Gastrocnemius medialis (tissue), 4 donors: ENCODE measurements around the gene RASSF5.

Source experiments
- POLR2A ChIP-seq, 2 donors: fragments of 450-650 bp; IDR thresholded peaks; one replicate each; pipeline ENCODE4 v1.6.1; 2017; ENCODE audit warnings: antibody characterized with exemption in 2 of 2, mild to moderate bottlenecking in 2 of 2, moderate library complexity in 2 of 2
- TF ChIP-seq, protein P1 (sequence below), 5 experiments: fragments of 450-650 bp in 3 of 5; fragments of 200-600 bp in 2 of 5; sonication (generic) in 2 of 5; IDR thresholded peaks in 4 of 5; conservative IDR thresholded peaks in 1 of 5; 1 replicate in 4 of 5; 2 replicates in 1 of 5; pipeline ENCODE4 v1.5.1; 2016 to 2019; ENCODE audit warnings: antibody characterized with exemption in 5 of 5, mild to moderate bottlenecking in 3 of 5, moderate library complexity in 3 of 5

DNA sequence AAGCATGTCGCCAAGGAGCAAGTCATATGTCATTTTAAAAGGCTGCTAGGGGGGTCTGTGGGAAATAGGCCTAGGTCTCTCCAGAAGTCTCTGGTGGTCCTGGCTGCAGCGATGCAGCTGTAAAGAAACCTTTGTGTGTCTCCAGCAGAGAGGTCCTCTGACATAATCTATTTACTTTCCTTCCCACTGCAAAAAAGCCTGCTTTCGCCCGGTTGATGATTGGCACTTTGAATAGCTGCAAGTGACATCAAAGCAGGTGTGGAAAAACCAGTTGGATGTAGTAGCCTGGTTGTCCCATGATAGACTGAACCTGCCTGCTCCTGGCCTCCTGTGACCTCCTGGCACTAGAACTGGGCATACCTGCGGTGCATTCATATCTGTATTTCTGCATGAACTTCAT lies 13.8 kb downstream of the RASSF5 start:
- TF ChIP-seq, protein P1, sequence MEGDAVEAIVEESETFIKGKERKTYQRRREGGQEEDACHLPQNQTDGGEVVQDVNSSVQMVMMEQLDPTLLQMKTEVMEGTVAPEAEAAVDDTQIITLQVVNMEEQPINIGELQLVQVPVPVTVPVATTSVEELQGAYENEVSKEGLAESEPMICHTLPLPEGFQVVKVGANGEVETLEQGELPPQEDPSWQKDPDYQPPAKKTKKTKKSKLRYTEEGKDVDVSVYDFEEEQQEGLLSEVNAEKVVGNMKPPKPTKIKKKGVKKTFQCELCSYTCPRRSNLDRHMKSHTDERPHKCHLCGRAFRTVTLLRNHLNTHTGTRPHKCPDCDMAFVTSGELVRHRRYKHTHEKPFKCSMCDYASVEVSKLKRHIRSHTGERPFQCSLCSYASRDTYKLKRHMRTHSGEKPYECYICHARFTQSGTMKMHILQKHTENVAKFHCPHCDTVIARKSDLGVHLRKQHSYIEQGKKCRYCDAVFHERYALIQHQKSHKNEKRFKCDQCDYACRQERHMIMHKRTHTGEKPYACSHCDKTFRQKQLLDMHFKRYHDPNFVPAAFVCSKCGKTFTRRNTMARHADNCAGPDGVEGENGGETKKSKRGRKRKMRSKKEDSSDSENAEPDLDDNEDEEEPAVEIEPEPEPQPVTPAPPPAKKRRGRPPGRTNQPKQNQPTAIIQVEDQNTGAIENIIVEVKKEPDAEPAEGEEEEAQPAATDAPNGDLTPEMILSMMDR (IDR thresholded peaks at IDR 0.05 in 4 of 5, conservative IDR thresholded peaks at IDR 0.05 in 1 of 5) = no peak
- no peak for TF ChIP-seq POLR2A (IDR thresholded peaks at IDR 0.05)
